Neuron (in vitro differentiated cells): ENCODE measurements around the gene BCAR3.

Experiments used
- H2AFZ ChIP-seq: one replicate; pipeline ENCODE4 v1.6.1; 2013; ENCODE audit warnings: low read depth, mild to moderate bottlenecking, inconsistent platforms, low read length, moderate library complexity
- H3K27me3 ChIP-seq: one replicate; pipeline ENCODE4 v1.6.1; 2013; ENCODE audit warnings: low read length; ENCODE audit not compliant: insufficient read depth
- H3K36me3 ChIP-seq: one replicate; pipeline ENCODE4 v1.6.1; 2013; ENCODE audit warnings: low read length; ENCODE audit not compliant: insufficient read depth
- H3K4me1 ChIP-seq: one replicate; pipeline ENCODE4 v1.6.1; 2013; ENCODE audit warnings: low read length; ENCODE audit not compliant: insufficient read depth
- H3K4me3 ChIP-seq: 2 replicates; pipeline ENCODE4 v1.5.1; 2013; ENCODE audit warnings: mild to moderate bottlenecking, low read length, moderate library complexity
- H3K9me3 ChIP-seq: one replicate; pipeline ENCODE4 v1.6.1; 2013; ENCODE audit warnings: low read length

Gene BCAR3

GRCh38 chr1:93690921-93691789, 9.5 kb upstream of the BCAR3 start:
- Histone ChIP-seq H3K9me3 (no peaks in the 10 kb centered on the region), H3K27me3 (no peaks in the 10 kb centered on the region), H2AFZ (no peak overlapping the region), H3K4me1 (peaks cover 5% of the 10 kb centered on the region), H3K36me3 (no peaks in the 10 kb centered on the region), H3K4me3 (no peak overlapping the region)

- H3K36me3 ChIP-seq: no peaks in the 10 kb centered on the region
- H3K27me3 ChIP-seq: no peaks in the 10 kb centered on the region
- H3K4me1 ChIP-seq: peaks cover 5% of the 10 kb centered on the region
- no peak overlapping the region for H2AFZ ChIP-seq
- no peak overlapping the region for H3K4me3 ChIP-seq
- H3K9me3 ChIP-seq: no peaks in the 10 kb centered on the region
Observed at GRCh38 chr1:93690341-93690740, 8.7 kb upstream of the BCAR3 start.

GRCh38 chr1:93689521-93690223, 8.0 kb upstream of the BCAR3 start:
- Histone ChIP-seq H3K4me3 (no peak overlapping the region), H3K36me3 (no peaks in the 10 kb centered on the region), H3K4me1 (peaks cover 5% of the 10 kb centered on the region), H3K9me3 (no peaks in the 10 kb centered on the region), H3K27me3 (no peaks in the 10 kb centered on the region), H2AFZ (no peak overlapping the region)

GRCh38 chr1:93687542-93687941, 5.9 kb upstream of the BCAR3 start:
- H2AFZ ChIP-seq: no peak overlapping the region
- H3K4me3 ChIP-seq: no peak overlapping the region
- H3K36me3 ChIP-seq: no peaks in the 10 kb centered on the region
- H3K9me3 ChIP-seq: no peaks in the 10 kb centered on the region
- H3K27me3 ChIP-seq: no peaks in the 10 kb centered on the region
- H3K4me1 ChIP-seq: no peaks in the 10 kb centered on the region

- Histone ChIP-seq H3K4me1 (peaks cover 4% of the 10 kb centered on the region), H3K27me3 (no peaks in the 10 kb centered on the region), H3K36me3 (no peaks in the 10 kb centered on the region), H3K4me3 (no peak overlapping the region), H3K9me3 (no peaks in the 10 kb centered on the region), H2AFZ (no peak overlapping the region)
Observed at GRCh38 chr1:93686504-93687250, 5.0 kb upstream of the BCAR3 start.

- Histone ChIP-seq H3K4me3 (no peak overlapping the region), H3K27me3 (no peaks in the 10 kb centered on the region), H3K36me3 (no peaks in the 10 kb centered on the region), H2AFZ (no peak overlapping the region), H3K4me1 (peaks cover 4% of the 10 kb centered on the region), H3K9me3 (no peaks in the 10 kb centered on the region)
Observed at GRCh38 chr1:93685918-93686317, 4.3 kb upstream of the BCAR3 start.

- H3K4me3 ChIP-seq: no peak overlapping the region
- H3K9me3 ChIP-seq: no peaks in the 10 kb centered on the region
- H3K36me3 ChIP-seq: no peaks in the 10 kb centered on the region
- no peak overlapping the region for H2AFZ ChIP-seq
- H3K4me1 ChIP-seq: peaks cover 4% of the 10 kb centered on the region
- no peaks in the 10 kb centered on the region for H3K27me3 ChIP-seq
Observed at GRCh38 chr1:93683234-93683633, 1.6 kb upstream of the BCAR3 start.

- peaks cover 4% of the 10 kb centered on the region for H3K4me1 ChIP-seq
- H3K9me3 ChIP-seq: no peaks in the 10 kb centered on the region
- no peaks in the 10 kb centered on the region for H3K36me3 ChIP-seq
- peak overlapping the region; percentile 40 for H3K4me3 ChIP-seq
- no peaks in the 10 kb centered on the region for H3K27me3 ChIP-seq
- H2AFZ ChIP-seq: peak overlapping the region; percentile 69
Observed at GRCh38 chr1:93681989-93682412, 364 bp upstream of the BCAR3 start.

GRCh38 chr1:93680420-93681100, 1.1 kb downstream of the BCAR3 start:
- H3K27me3 ChIP-seq: no peaks in the 10 kb centered on the region
- H3K36me3 ChIP-seq: no peaks in the 10 kb centered on the region
- no peaks in the 10 kb centered on the region for H3K9me3 ChIP-seq
- peak overlapping the region; percentile 40 for H3K4me3 ChIP-seq
- peaks cover 4% of the 10 kb centered on the region for H3K4me1 ChIP-seq
- H2AFZ ChIP-seq: peak overlapping the region; percentile 69

GRCh38 chr1:93680076-93680419, 1.6 kb downstream of the BCAR3 start:
- no peaks in the 10 kb centered on the region for H3K36me3 ChIP-seq
- no peak overlapping the region for H2AFZ ChIP-seq
- H3K4me1 ChIP-seq: peaks cover 4% of the 10 kb centered on the region
- H3K27me3 ChIP-seq: no peaks in the 10 kb centered on the region
- H3K4me3 ChIP-seq: peak overlapping the region; percentile 40
- H3K9me3 ChIP-seq: no peaks in the 10 kb centered on the region

- Histone ChIP-seq H2AFZ (no peak overlapping the region), H3K9me3 (no peaks in the 10 kb centered on the region), H3K4me1 (peaks cover 4% of the 10 kb centered on the region), H3K4me3 (no peak overlapping the region), H3K27me3 (no peaks in the 10 kb centered on the region), H3K36me3 (no peaks in the 10 kb centered on the region)
Observed at GRCh38 chr1:93679546-93679945, 2.1 kb downstream of the BCAR3 start.

GRCh38 chr1:93678946-93679480, 2.6 kb downstream of the BCAR3 start:
- H3K4me1 ChIP-seq: peaks cover 4% of the 10 kb centered on the region
- H3K4me3 ChIP-seq: no peak overlapping the region
- H3K27me3 ChIP-seq: no peaks in the 10 kb centered on the region

More at GRCh38 chr1:93678946-93679480, 2.6 kb downstream of the BCAR3 start:
- Histone ChIP-seq H3K36me3 (no peaks in the 10 kb centered on the region), H2AFZ (no peak overlapping the region), H3K9me3 (no peaks in the 10 kb centered on the region)
